ENCODE measurements around the gene CLEC16A. TPM values are rescaled to one million over a fixed set of nuclear protein-coding genes. Genes with fewer than 3 reads are reported as not detected.

Gene CLEC16A
- total and polyA plus RNA-seq, 9 donors: 11.5 to 18.3 (median 14.9) TPM

GRCh38 chr16:10988164-10988803 is 43.9 kb downstream of the CLEC16A start:
- Histone ChIP-seq H3K27ac (ENCODE audit: low read length) (no peak overlapping the region), H3K36me3 (ENCODE audit: control insufficient read depth, insufficient read depth, low read length) (peaks cover 28% of the 10 kb centered on the region)
- WGBS (ENCODE audit: insufficient coverage): 86% methylated on average over 2 of the region's 7 CpGs

GRCh38 chr16:10988879-10989278 is 44.5 kb downstream of the CLEC16A start:
- H3K27ac ChIP-seq (ENCODE audit: low read length): no peak overlapping the region
- H3K36me3 ChIP-seq (ENCODE audit: control insufficient read depth, insufficient read depth, low read length): peaks cover 29% of the 10 kb centered on the region
- no peaks in the 10 kb centered on the region for H3K9me3 ChIP-seq (replicated peaks; ENCODE audit: control insufficient read depth, low read depth, low read length)
- H3K27me3 ChIP-seq (ENCODE audit: control insufficient read depth, insufficient read depth, low read length): no peaks in the 10 kb centered on the region
- WGBS (ENCODE audit: insufficient coverage): 100% methylated on average over 1 of the region's 6 CpGs
- no peak overlapping the region for H3K4me3 ChIP-seq (ENCODE audit: low read length)
- no peak for DNase-seq
- H3K4me1 ChIP-seq (ENCODE audit: control insufficient read depth, insufficient read depth, low read length): peaks cover 20% of the 10 kb centered on the region

More at GRCh38 chr16:10988164-10988803, 43.9 kb downstream of the CLEC16A start:
- Histone ChIP-seq H3K4me1 (ENCODE audit: control insufficient read depth, insufficient read depth, low read length) (peaks cover 24% of the 10 kb centered on the region), H3K4me3 (ENCODE audit: low read length) (no peak overlapping the region), H3K27me3 (ENCODE audit: control insufficient read depth, insufficient read depth, low read length) (no peaks in the 10 kb centered on the region), H3K9me3 (replicated peaks; ENCODE audit: control insufficient read depth, low read depth, low read length) (no peaks in the 10 kb centered on the region)
- no peak for DNase-seq

GRCh38 chr16:10989559-10989958 is 45.2 kb downstream of the CLEC16A start:
- WGBS (ENCODE audit: insufficient coverage): 46% methylated on average over 6 of the region's 6 CpGs
- H3K36me3 ChIP-seq (ENCODE audit: control insufficient read depth, insufficient read depth, low read length): peaks cover 32% of the 10 kb centered on the region
- H3K27me3 ChIP-seq (ENCODE audit: control insufficient read depth, insufficient read depth, low read length): no peaks in the 10 kb centered on the region
- DNase-seq: no peak
- no peaks in the 10 kb centered on the region for H3K9me3 ChIP-seq (replicated peaks; ENCODE audit: control insufficient read depth, low read depth, low read length)
- H3K27ac ChIP-seq (ENCODE audit: low read length): no peak overlapping the region
- peaks cover 17% of the 10 kb centered on the region for H3K4me1 ChIP-seq (ENCODE audit: control insufficient read depth, insufficient read depth, low read length)
- no peak overlapping the region for H3K4me3 ChIP-seq (ENCODE audit: low read length)

- no peak for DNase-seq
- 97% methylated on average over 5 of the region's 5 CpGs for WGBS (ENCODE audit: insufficient coverage)
Measured at GRCh38 chr16:10990378-10990777, 46.0 kb downstream of the CLEC16A start.

GRCh38 chr16:10992112-10992511 is 47.7 kb downstream of the CLEC16A start:
- no peaks in the 10 kb centered on the region for H3K27me3 ChIP-seq (ENCODE audit: control insufficient read depth, insufficient read depth, low read length)
- peak; percentile 71 for DNase-seq
- H3K36me3 ChIP-seq (ENCODE audit: control insufficient read depth, insufficient read depth, low read length): peaks cover 52% of the 10 kb centered on the region
- no peaks in the 10 kb centered on the region for H3K9me3 ChIP-seq (replicated peaks; ENCODE audit: control insufficient read depth, low read depth, low read length)
- no peak overlapping the region for H3K27ac ChIP-seq (ENCODE audit: low read length)
- WGBS (ENCODE audit: insufficient coverage): 60% methylated on average over 1 of the region's 4 CpGs
- peaks cover 15% of the 10 kb centered on the region for H3K4me1 ChIP-seq (ENCODE audit: control insufficient read depth, insufficient read depth, low read length)
- H3K4me3 ChIP-seq (ENCODE audit: low read length): no peak overlapping the region

More at GRCh38 chr16:10990378-10990777, 46.0 kb downstream of the CLEC16A start:
- H3K36me3 ChIP-seq (ENCODE audit: control insufficient read depth, insufficient read depth, low read length): peaks cover 40% of the 10 kb centered on the region
- H3K27me3 ChIP-seq (ENCODE audit: control insufficient read depth, insufficient read depth, low read length): no peaks in the 10 kb centered on the region
- no peak overlapping the region for H3K4me3 ChIP-seq (ENCODE audit: low read length)
- H3K27ac ChIP-seq (ENCODE audit: low read length): no peak overlapping the region
- H3K9me3 ChIP-seq (replicated peaks; ENCODE audit: control insufficient read depth, low read depth, low read length): no peaks in the 10 kb centered on the region
- H3K4me1 ChIP-seq (ENCODE audit: control insufficient read depth, insufficient read depth, low read length): peaks cover 15% of the 10 kb centered on the region

- Histone ChIP-seq H3K27me3 (ENCODE audit: control insufficient read depth, insufficient read depth, low read length) (no peaks in the 10 kb centered on the region), H3K36me3 (ENCODE audit: control insufficient read depth, insufficient read depth, low read length) (peaks cover 53% of the 10 kb centered on the region), H3K4me3 (ENCODE audit: low read length) (no peak overlapping the region), H3K9me3 (replicated peaks; ENCODE audit: control insufficient read depth, low read depth, low read length) (no peaks in the 10 kb centered on the region), H3K27ac (ENCODE audit: low read length) (peak overlapping the region; percentile 35), H3K4me1 (ENCODE audit: control insufficient read depth, insufficient read depth, low read length) (peaks cover 15% of the 10 kb centered on the region)
- 90% methylated on average over 4 of the region's 5 CpGs for WGBS (ENCODE audit: insufficient coverage)
- no peak for DNase-seq
Measured at GRCh38 chr16:10992797-10993196, 48.4 kb downstream of the CLEC16A start.

GRCh38 chr16:10993649-10994048 is 49.3 kb downstream of the CLEC16A start:
- 68% methylated on average over 5 of the region's 6 CpGs for WGBS (ENCODE audit: insufficient coverage)
- DNase-seq: no peak
- H3K4me3 ChIP-seq (ENCODE audit: low read length): no peak overlapping the region
- peaks cover 17% of the 10 kb centered on the region for H3K4me1 ChIP-seq (ENCODE audit: control insufficient read depth, insufficient read depth, low read length)
- H3K9me3 ChIP-seq (replicated peaks; ENCODE audit: control insufficient read depth, low read depth, low read length): no peaks in the 10 kb centered on the region
- H3K27me3 ChIP-seq (ENCODE audit: control insufficient read depth, insufficient read depth, low read length): no peaks in the 10 kb centered on the region
- H3K36me3 ChIP-seq (ENCODE audit: control insufficient read depth, insufficient read depth, low read length): peaks cover 55% of the 10 kb centered on the region
- H3K27ac ChIP-seq (ENCODE audit: low read length): no peak overlapping the region

- no peak overlapping the region for H3K4me3 ChIP-seq (ENCODE audit: low read length)
- 100% methylated on average over 2 of the region's 6 CpGs for WGBS (ENCODE audit: insufficient coverage)
Measured at GRCh38 chr16:10994571-10994970, 50.2 kb downstream of the CLEC16A start.

GRCh38 chr16:10995565-10995964 is 51.2 kb downstream of the CLEC16A start:
- H3K36me3 ChIP-seq (ENCODE audit: control insufficient read depth, insufficient read depth, low read length): peaks cover 48% of the 10 kb centered on the region

More at GRCh38 chr16:10994571-10994970, 50.2 kb downstream of the CLEC16A start:
- Histone ChIP-seq H3K27ac (ENCODE audit: low read length) (no peak overlapping the region), H3K27me3 (ENCODE audit: control insufficient read depth, insufficient read depth, low read length) (no peaks in the 10 kb centered on the region), H3K4me1 (ENCODE audit: control insufficient read depth, insufficient read depth, low read length) (peaks cover 16% of the 10 kb centered on the region), H3K9me3 (replicated peaks; ENCODE audit: control insufficient read depth, low read depth, low read length) (no peaks in the 10 kb centered on the region), H3K36me3 (ENCODE audit: control insufficient read depth, insufficient read depth, low read length) (peaks cover 51% of the 10 kb centered on the region)
- no peak for DNase-seq

GRCh38 chr16:10997485-10997884 is 53.1 kb downstream of the CLEC16A start:
- Histone ChIP-seq H3K27ac (ENCODE audit: low read length) (no peak overlapping the region), H3K27me3 (ENCODE audit: control insufficient read depth, insufficient read depth, low read length) (no peaks in the 10 kb centered on the region), H3K4me3 (ENCODE audit: low read length) (no peak overlapping the region), H3K9me3 (replicated peaks; ENCODE audit: control insufficient read depth, low read depth, low read length) (no peaks in the 10 kb centered on the region), H3K4me1 (ENCODE audit: control insufficient read depth, insufficient read depth, low read length) (peaks cover 11% of the 10 kb centered on the region), H3K36me3 (ENCODE audit: control insufficient read depth, insufficient read depth, low read length) (peaks cover 33% of the 10 kb centered on the region)
- no CpG with 5 or more reads among the region's 4 CpGs for WGBS (ENCODE audit: insufficient coverage)
- no peak for DNase-seq

More at GRCh38 chr16:10995565-10995964, 51.2 kb downstream of the CLEC16A start:
- DNase-seq: no peak
- 92% methylated on average over 2 of the region's 5 CpGs for WGBS (ENCODE audit: insufficient coverage)
- H3K27ac ChIP-seq (ENCODE audit: low read length): no peak overlapping the region
- H3K9me3 ChIP-seq (replicated peaks; ENCODE audit: control insufficient read depth, low read depth, low read length): no peaks in the 10 kb centered on the region
- peaks cover 14% of the 10 kb centered on the region for H3K4me1 ChIP-seq (ENCODE audit: control insufficient read depth, insufficient read depth, low read length)
- H3K4me3 ChIP-seq (ENCODE audit: low read length): no peak overlapping the region
- H3K27me3 ChIP-seq (ENCODE audit: control insufficient read depth, insufficient read depth, low read length): no peaks in the 10 kb centered on the region

Data from muscle of leg (tissue), 11 donors.